NOMO-1 treated with DMSO at 0.1 percent for 48 hours (cell line): ENCODE results near the gene ANKS1B.
"Not testable (repeated sequence)": the region's sequence is repeated elsewhere in the genome, so short reads cannot be mapped to it uniquely, and the experiment has no call there.

ENCODE experiments used
- DNase-seq: peaks from one replicate; lab custom pipeline; 2025; ENCODE audit not compliant: unreplicated experiment; lab: John Stamatoyannopoulos, UW

Gene ANKS1B

GRCh38 chr12:98852181-98852580 lies 1132.6 kb downstream of the ANKS1B start:
- no peak for DNase-seq

GRCh38 chr12:98847242-98847641 lies 1137.5 kb downstream of the ANKS1B start:
- no peak for DNase-seq

DNA sequence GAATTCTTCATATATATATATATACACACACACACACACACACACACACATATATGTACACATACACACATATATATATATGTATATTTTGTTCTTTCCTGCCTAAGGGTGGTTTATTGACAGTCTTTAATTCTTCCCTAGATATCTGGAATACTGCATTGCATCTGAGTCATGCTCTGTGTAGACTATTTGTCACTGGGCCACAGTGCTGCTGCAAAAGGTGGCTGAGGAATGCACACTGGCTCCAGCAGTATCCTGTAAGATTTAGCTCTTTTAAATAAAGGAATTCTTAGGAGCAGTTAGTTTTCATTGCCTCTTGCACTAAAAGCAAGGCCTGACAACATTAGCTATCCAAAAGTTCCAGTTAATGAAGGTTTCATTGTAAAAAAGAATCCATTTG lies 1138.8 kb downstream of the ANKS1B start:
- no peak for DNase-seq

- DNase-seq, result no peak
These were observed 1144.4 kb downstream of the ANKS1B start for GRCh38 chr12:98840325-98840724.

- no peak for DNase-seq
These were observed 1146.5 kb downstream of the ANKS1B start for GRCh38 chr12:98838231-98838647.

- DNase-seq, result not testable (repeated sequence)
These were observed 1147.5 kb downstream of the ANKS1B start for GRCh38 chr12:98837134-98837752.

DNA sequence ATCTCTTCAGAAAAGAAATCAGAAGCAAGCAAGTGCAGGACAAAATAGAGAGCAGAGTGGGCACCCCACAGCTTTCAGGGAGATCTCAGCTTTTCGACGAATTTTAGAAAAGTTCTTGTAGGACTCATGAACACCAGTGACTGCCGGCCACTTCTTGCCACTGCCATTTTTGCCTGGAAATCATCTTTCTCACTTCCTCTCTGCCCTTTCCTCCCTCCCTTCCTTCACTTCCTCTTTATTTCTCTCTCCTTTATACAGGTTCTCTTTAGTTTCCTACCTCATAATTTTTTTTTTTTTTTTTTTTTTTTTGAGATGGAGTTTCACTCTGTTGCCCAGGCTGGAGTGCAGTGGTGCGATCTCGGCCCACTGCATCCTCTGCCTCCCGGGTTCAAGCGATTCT lies 1154.1 kb downstream of the ANKS1B start:
- DNase-seq, result peak; percentile 61

DNA sequence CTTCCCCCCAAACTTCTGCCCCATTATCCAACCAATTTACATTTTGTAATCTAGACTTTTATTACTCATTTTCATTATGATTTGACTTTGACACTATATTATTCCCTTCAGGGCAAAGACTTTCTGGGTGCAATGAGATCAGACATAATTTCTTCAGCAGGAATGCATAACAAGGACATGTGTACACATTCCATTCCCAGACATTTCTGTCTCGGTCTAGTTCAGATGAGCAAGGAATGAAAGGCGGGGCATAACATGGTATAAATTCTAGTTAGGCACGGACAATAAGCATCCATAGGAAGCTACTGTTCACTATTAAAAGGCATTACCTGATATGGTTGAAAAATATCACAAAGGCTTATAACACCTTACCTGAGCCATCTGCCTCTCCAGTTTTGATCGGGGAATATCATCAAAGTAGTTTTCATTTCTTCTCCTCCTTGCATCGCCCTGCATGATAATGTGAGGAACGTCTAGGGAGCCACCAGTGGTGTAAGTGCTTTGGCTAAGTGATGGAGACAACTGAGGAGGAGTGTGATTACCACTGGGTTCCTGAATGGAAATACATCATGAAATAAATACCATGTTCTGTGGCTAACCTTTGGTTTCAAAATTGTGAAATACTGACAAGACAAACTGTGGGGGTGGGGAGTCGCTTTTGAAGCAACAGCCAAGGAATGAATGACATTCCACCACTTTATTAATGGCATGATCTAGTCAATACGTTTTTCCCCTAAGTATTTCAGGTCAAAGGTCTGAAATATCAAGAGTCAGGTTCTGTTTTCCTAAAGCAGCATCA lies 1155.7 kb downstream of the ANKS1B start:
- DNase-seq, result no peak

DNA sequence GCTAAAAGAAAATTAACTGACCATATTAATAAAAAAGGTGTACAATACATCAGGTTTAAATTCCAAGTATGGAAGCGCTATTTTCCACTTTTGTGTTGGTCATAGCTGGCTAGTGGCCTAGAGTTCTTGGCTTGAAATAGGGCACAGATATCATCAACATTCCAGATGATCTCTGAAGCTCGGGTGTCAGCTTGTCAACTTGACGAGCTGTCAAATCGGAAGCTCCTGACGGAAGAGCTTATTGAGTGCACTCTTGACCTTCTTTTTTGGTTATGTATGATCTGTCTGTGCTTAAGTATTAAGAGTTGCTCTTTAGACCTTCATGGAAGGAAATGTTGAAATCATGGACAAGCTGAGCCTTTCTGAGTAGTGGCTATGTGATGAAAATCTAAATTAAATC lies 1161.7 kb downstream of the ANKS1B start:
- no peak for DNase-seq

GRCh38 chr12:98821866-98822265 lies 1162.9 kb downstream of the ANKS1B start:
- DNase-seq, result no peak

GRCh38 chr12:98821232-98821631 lies 1163.5 kb downstream of the ANKS1B start:
- no peak for DNase-seq

- DNase-seq, result no peak
These were observed 1164.8 kb downstream of the ANKS1B start for GRCh38 chr12:98819821-98820404.

DNA sequence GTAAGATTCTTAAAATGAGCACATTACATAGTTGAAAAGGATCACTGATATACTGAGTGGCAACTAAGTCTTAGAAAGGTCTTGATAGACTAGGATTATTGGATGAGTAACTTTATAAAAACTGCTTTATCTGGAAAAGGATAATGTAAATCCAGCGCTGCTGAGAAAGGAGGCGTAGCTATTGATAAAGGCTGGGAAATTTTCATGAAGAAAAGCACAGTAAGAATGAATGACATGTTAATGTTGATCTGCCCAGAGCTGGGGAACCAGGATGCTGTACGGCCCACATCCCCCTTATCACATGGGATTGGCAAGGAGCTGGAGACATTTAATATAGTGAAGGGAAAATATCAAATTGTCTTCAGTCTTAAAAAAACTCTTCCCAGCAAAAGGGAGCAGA lies 1165.7 kb downstream of the ANKS1B start:
- no peak for DNase-seq

DNA sequence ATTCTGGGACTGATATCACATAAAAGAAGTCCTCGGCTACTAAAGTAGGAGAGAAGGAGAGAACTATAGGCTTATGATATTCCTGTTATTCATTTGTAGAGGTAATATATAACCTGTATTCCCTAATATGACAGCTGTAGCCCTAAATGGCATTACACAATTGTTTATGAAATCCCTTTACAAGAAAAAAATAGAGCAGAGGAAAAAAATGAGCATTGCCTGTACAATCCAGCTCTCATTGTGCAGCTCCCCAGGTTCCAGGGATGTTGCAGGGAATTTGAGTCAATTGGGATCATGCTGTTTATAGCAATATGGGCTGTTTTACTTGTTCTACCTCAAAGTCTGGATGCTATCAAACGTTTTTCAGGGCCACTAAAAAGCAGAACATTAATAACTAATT lies 1166.5 kb downstream of the ANKS1B start:
- no peak for DNase-seq

GRCh38 chr12:98817742-98818141 lies 1167.0 kb downstream of the ANKS1B start:
- DNase-seq, result no peak

GRCh38 chr12:98816720-98817119 lies 1168.0 kb downstream of the ANKS1B start:
- DNase-seq, result no peak

GRCh38 chr12:98814254-98814653 lies 1170.5 kb downstream of the ANKS1B start:
- no peak for DNase-seq

GRCh38 chr12:98812225-98812624 lies 1172.5 kb downstream of the ANKS1B start:
- no peak for DNase-seq

DNA sequence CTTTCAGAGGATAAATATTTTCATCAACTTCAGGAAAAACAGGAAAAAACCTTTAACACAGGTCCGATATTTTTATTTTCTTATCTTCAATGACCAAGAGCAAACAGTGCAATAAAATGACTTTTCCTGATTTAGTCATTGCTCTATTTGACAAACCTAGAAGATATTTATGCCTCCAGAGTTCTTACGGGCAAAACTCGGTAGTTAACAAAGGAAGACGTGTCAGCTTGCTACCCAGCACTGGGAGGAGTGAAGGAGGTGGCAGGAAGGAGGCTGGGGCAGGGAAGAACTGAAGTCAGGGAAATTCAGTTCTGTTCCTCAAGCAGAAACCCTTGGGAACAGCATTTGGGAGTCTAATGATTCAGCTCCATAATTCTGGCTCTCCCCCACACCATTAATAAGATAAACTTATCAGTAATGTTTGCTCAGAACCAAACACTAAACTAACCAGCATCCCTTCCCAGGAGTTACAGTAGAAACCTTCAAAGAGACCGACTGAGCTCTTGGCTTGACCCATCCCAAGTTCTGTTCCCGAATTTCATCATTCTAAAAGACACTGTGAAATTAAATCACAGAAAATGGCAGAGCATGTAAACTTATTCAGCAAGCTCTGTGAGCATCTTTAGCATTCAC lies 1176.4 kb downstream of the ANKS1B start:
- DNase-seq, result no peak

GRCh38 chr12:98807187-98807586 lies 1177.5 kb downstream of the ANKS1B start:
- DNase-seq, result no peak

DNA sequence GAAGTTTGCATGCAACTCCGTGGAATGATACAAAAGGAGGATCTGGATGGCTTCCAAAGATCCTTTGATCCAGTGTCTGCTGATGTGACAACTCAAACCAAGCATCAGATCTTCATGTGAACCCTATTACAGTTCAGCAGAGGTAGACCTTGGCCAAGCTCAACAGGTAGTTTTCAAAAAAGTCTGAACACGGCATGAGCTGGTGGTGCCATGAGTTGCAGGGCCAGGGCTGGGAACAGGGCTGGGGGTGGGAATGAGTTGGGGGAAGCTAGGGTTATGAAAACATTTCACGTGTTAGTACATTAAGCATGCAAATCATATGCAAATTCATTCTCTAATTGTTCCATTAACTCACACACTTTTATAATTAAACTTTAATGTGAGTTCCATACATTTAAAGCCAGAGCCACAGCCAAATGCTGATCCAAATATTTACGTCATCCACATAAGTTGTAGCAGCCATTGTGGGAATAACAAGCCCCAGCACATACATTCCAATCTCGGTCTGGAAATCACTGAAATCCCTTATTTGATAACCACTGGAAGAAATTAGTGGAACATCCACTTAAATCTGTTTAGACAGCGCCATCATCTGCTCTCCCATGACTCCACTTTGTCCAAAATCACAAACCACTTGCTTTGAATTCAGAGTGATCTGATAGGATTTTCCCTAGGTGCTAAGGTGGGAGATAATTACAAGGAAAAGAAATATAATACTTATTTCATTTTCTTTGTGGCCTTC lies 1181.1 kb downstream of the ANKS1B start:
- no peak for DNase-seq
